Heart right ventricle (tissue), 16 donors: Measurements from ENCODE around the gene ZFYVE27. TPM values are rescaled to one million over a fixed set of nuclear protein-coding genes. Genes with fewer than 3 reads are reported as not detected.

ENCODE experiments used
- ATAC-seq, 8 donors: fragments of 200-7000 bp; cut with Tn5 transposase; one replicate each; pipeline ENCODE4 v1.9.1; 2020; ENCODE audit warnings: mild to moderate bottlenecking in 8 of 8, moderate library complexity in 8 of 8, moderate number of reproducible peaks in 1 of 8
- DNase-seq, 2 donors: peaks; one replicate each; pipeline ENCODE4 v3.0.0-alpha.2; 2020
- H3K27ac ChIP-seq, 10 donors: fragments of 200-600 bp; sonication (generic) in 2 of 10; one replicate each; pipeline versions ENCODE4 v1.5.0 to v1.8.0; 2020 to 2022; ENCODE audit warnings: mild to moderate bottlenecking in 3 of 10
- H3K27me3 ChIP-seq, 7 donors: fragments of 200-600 bp; one replicate each; pipeline ENCODE4 v1.8.0; 2021 to 2022; ENCODE audit warnings: mild to moderate bottlenecking in 2 of 7
- H3K36me3 ChIP-seq, 9 donors: fragments of 200-600 bp; sonication (generic) in 1 of 9; one replicate each; pipeline versions ENCODE4 v1.5.0 to v1.8.0; 2020 to 2022; ENCODE audit warnings: mild to moderate bottlenecking in 2 of 9
- H3K4me1 ChIP-seq, 9 donors: fragments of 200-600 bp; sonication (generic) in 1 of 9; one replicate each; pipeline versions ENCODE4 v1.5.0 to v1.8.0; 2020 to 2022; ENCODE audit warnings: mild to moderate bottlenecking in 4 of 9
- H3K4me3 ChIP-seq, 10 donors: fragments of 200-600 bp; sonication (generic) in 2 of 10; one replicate each; pipeline versions ENCODE4 v1.5.0 to v1.8.0; 2020 to 2022; ENCODE audit warnings: mild to moderate bottlenecking in 7 of 10, moderate library complexity in 2 of 10
- H3K9me3 ChIP-seq, 11 donors: fragments of 200-600 bp in 10 of 11; sonication (generic) in 2 of 11; one replicate each; pipeline versions ENCODE4 v1.5.0 to v1.8.0; 2013 to 2022; ENCODE audit warnings: mild to moderate bottlenecking in 2 of 11, control low read depth in 1 of 11, moderate library complexity in 1 of 11
- CTCF ChIP-seq, 9 donors: fragments of 200-600 bp; sonication (generic) in 2 of 9; IDR thresholded peaks; one replicate each; pipeline versions ENCODE4 v1.5.0 to v1.8.0; 2021 to 2022; ENCODE audit warnings: antibody characterized with exemption in 9 of 9, mild to moderate bottlenecking in 5 of 9, moderate library complexity in 1 of 9
- WGBS, 2 donors: extraction: QIAGEN DNeasy Blood & Tissue Kit; methylation state at CpG; one replicate each; pipeline ENCODE4 v1.1.7; 2013; ENCODE audit warnings: inconsistent platforms in 1 of 2; 5-methylcytosine and 5-hydroxymethylcytosine counted together
- intact Hi-C, 10 donors: fragments of 100-400 bp; cut with DNase I; formaldehyde crosslinking; loops; one replicate each; pipeline versions ENCODE4 v1.11.1 to v1.14.2; 2022
- polyA plus RNA-seq, 2 donors: library from polyadenylated mRNA; stranded (reverse); fragments of 200-250 nt; gene quantifications; one replicate each; pipeline ENCODE4 v1.2.3, GENCODE V29; 2013
- total RNA-seq, 10 donors: library from RNA; stranded (reverse); fragmentation: NEBNext Ultra II Directional in 3 of 10; extraction: Animal tissue kit (Norgen Biotek cat#: 25700) in 3 of 10; gene quantifications; one replicate each; pipeline versions ENCODE4 v1.2.1 to v1.2.4, GENCODE V29; 2021 to 2023
- donor health status: Arrhythmogenic right ventricular cardiomyopathy.
- donor health status: ischemic (EF 13 %, LVEDD 7.1; RV severe dilation, severe dysfunction).
- donor health status: healthy with polysubstance abuse.
- donor health status: DM: no; HTN: yes; CAD: no.
- donor health status: DM: no; HTN: no; CAD: no.
- donor health status: ischemic (EF 25% LVEDD 6.9; RV normal size, moderate dysfunction).
- donor health status: ischemic (EF 25% LVEDD 5.7; RV mildly dilated, moderate dysfunction).
- donor health status: healthy.
- donor health status: DM: yes; HTN: yes; CAD: no.
- donor health status: Ischemic cardiomyopathy.
- donor health status: ischemic (EF 35%, LVEDD 5.7; RV mildly dilated, moderate dysfunction).
- donor health status: nonischemic (EF 11% LVEDD 7.7; RV severe dilation, severe dysfunction).
- donor health status: DM: yes; HTN: yes; CAD: no.
- donor health status: PGD.
- donor health status: ischemic (EF 29% LVEDD 5.4; RV normal size, mild dysfunction).
- donor health status: nonischemic (EF 23%, LVEDD 6.1; RV moderate dilation, normal function).

The ZFYVE27 gene
- total and polyA plus RNA-seq, 12 donors = 7.5 to 17.6 (median 11.8) TPM

- WGBS, 2 donors = 95 to 96% methylated on average over 3 of the region's 3 CpGs
- intact Hi-C loops = no loop called here
- ATAC-seq = no peak
Measured at GRCh38 chr10:97779975-97780374, 43.0 kb downstream of the ZFYVE27 start.

GRCh38 chr10:97780841-97781617 is 44.1 kb downstream of the ZFYVE27 start:
- no peak overlapping the region for H3K4me3 ChIP-seq
- no peaks in the 10 kb centered on the region for H3K9me3 ChIP-seq
- H3K4me1 ChIP-seq = peaks cover 9 to 26% (median 19%) of the 10 kb centered on the region in 9 donors
- H3K27me3 ChIP-seq = no peaks in the 10 kb centered on the region
- 39 to 53% methylated on average over 7 of the region's 7 CpGs for WGBS, 2 donors
- no peak for TF ChIP-seq CTCF (IDR thresholded peaks at IDR 0.05)
- no peaks in the 10 kb centered on the region for H3K36me3 ChIP-seq
- ATAC-seq (peak; percentile 23 to 63 (median 48)), DNase-seq (no peak)
- intact Hi-C loops = no loop called here
- H3K27ac ChIP-seq = peak overlapping the region in 6 of 10 donors; percentile 10 to 57 (median 38)

More at GRCh38 chr10:97779975-97780374, 43.0 kb downstream of the ZFYVE27 start:
- no peak overlapping the region for H3K27ac ChIP-seq
- DNase-seq = no peak
- H3K4me1 ChIP-seq = peaks cover 9 to 26% (median 19%) of the 10 kb centered on the region in 9 donors
- no peaks in the 10 kb centered on the region for H3K36me3 ChIP-seq
- no peaks in the 10 kb centered on the region for H3K9me3 ChIP-seq
- TF ChIP-seq CTCF (IDR thresholded peaks at IDR 0.05) = no peak
- H3K27me3 ChIP-seq = peaks cover 0 to under 1% (median 0%) of the 10 kb centered on the region in 7 donors
- no peak overlapping the region for H3K4me3 ChIP-seq

GRCh38 chr10:97781618-97782331 is 44.8 kb downstream of the ZFYVE27 start:
- no peak overlapping the region for H3K4me3 ChIP-seq
- no peaks in the 10 kb centered on the region for H3K36me3 ChIP-seq
- no peaks in the 10 kb centered on the region for H3K9me3 ChIP-seq
- no peak for TF ChIP-seq CTCF (IDR thresholded peaks at IDR 0.05)
- no peak for DNase-seq
- peak in 6 of 8 donors; percentile 13 to 76 (median 33) for ATAC-seq
- WGBS, 2 donors = 62 to 65% methylated on average over 14 of the region's 14 CpGs
- H3K27me3 ChIP-seq = no peaks in the 10 kb centered on the region
- H3K27ac ChIP-seq = peak overlapping the region in 6 of 10 donors; percentile 10 to 57 (median 38)
- peaks cover 9 to 26% (median 19%) of the 10 kb centered on the region in 9 donors for H3K4me1 ChIP-seq
- intact Hi-C loops = no loop called here

- H3K4me1 ChIP-seq = peaks cover 9 to 26% (median 19%) of the 10 kb centered on the region in 9 donors
- H3K36me3 ChIP-seq = no peaks in the 10 kb centered on the region
- H3K4me3 ChIP-seq = no peak overlapping the region
- DNase-seq (peak in 1 of 2 donors; percentile 59), ATAC-seq (peak; percentile 22 to 89 (median 62))
- no peaks in the 10 kb centered on the region for H3K27me3 ChIP-seq
- no peaks in the 10 kb centered on the region for H3K9me3 ChIP-seq
- TF ChIP-seq CTCF (IDR thresholded peaks at IDR 0.05) = no peak
- peak overlapping the region in 2 of 10 donors; percentile 15 to 33 for H3K27ac ChIP-seq
- WGBS, 2 donors = 55 to 63% methylated on average over 11 of the region's 11 CpGs
- intact Hi-C loops = no loop called here
Measured at GRCh38 chr10:97782455-97783228, 45.7 kb downstream of the ZFYVE27 start.
